ENCODE data around the gene NYNRIN.
"Not testable (repeated sequence)": the region's sequence is repeated elsewhere in the genome, so short reads cannot be mapped to it uniquely, and the experiment has no call there.

NYNRIN gene

GRCh38 chr14:24398653-24399446, at the start of gene NYNRIN:
Gene NYNRIN (plus strand): TSS chr14:24399003. CDS start chr14:24399247, 244 bp downstream.
- in situ Hi-C loops (cut with MboI; ENCODE audit: low sequenced_read_pairs) = no loop called here

- in situ Hi-C loops (cut with MboI; ENCODE audit: low sequenced_read_pairs) = no loop called here
Observed at GRCh38 chr14:24349742-24350141, 49.1 kb upstream of the NYNRIN start.

- in situ Hi-C loops (cut with MboI; ENCODE audit: low sequenced_read_pairs) = no loop called here
Observed at GRCh38 chr14:24351517-24351916, 47.3 kb upstream of the NYNRIN start.

GRCh38 chr14:24353559-24354481, 45.0 kb upstream of the NYNRIN start:
- in situ Hi-C loops (cut with MboI; ENCODE audit: low sequenced_read_pairs) = no loop called here

- in situ Hi-C loops (cut with MboI; ENCODE audit: low sequenced_read_pairs) = not testable (repeated sequence)
Observed at GRCh38 chr14:24354482-24354825, 44.3 kb upstream of the NYNRIN start.

GRCh38 chr14:24355009-24355408, 43.8 kb upstream of the NYNRIN start:
- in situ Hi-C loops (cut with MboI; ENCODE audit: low sequenced_read_pairs) = no loop called here

GRCh38 chr14:24356208-24356607, 42.6 kb upstream of the NYNRIN start:
- in situ Hi-C loops (cut with MboI; ENCODE audit: low sequenced_read_pairs) = no loop called here

- in situ Hi-C loops (cut with MboI; ENCODE audit: low sequenced_read_pairs) = no loop called here
Observed at GRCh38 chr14:24360281-24360680, 38.5 kb upstream of the NYNRIN start.

- in situ Hi-C loops (cut with MboI; ENCODE audit: low sequenced_read_pairs) = no loop called here
Observed at GRCh38 chr14:24361326-24361725, 37.5 kb upstream of the NYNRIN start.

GRCh38 chr14:24362241-24362960, 36.4 kb upstream of the NYNRIN start:
- in situ Hi-C loops (cut with MboI; ENCODE audit: low sequenced_read_pairs) = no loop called here

GRCh38 chr14:24363401-24363800, 35.4 kb upstream of the NYNRIN start:
- in situ Hi-C loops (cut with MboI; ENCODE audit: low sequenced_read_pairs) = no loop called here

- in situ Hi-C loops (cut with MboI; ENCODE audit: low sequenced_read_pairs) = no loop called here
Observed at GRCh38 chr14:24364841-24365240, 34.0 kb upstream of the NYNRIN start.

- in situ Hi-C loops (cut with MboI; ENCODE audit: low sequenced_read_pairs) = no loop called here
Observed at GRCh38 chr14:24365600-24366412, 33.0 kb upstream of the NYNRIN start.

- in situ Hi-C loops (cut with MboI; ENCODE audit: low sequenced_read_pairs) = no loop called here
Observed at GRCh38 chr14:24366413-24366720, 32.4 kb upstream of the NYNRIN start.

GRCh38 chr14:24366721-24367513, 31.9 kb upstream of the NYNRIN start:
- in situ Hi-C loops (cut with MboI; ENCODE audit: low sequenced_read_pairs) = no loop called here

GRCh38 chr14:24367514-24368211, 31.1 kb upstream of the NYNRIN start, which contains the start of gene NFATC4:
Gene NFATC4 (plus strand): TSS chr14:24368184. CDS start chr14:24368341, 157 bp downstream.
- in situ Hi-C loops (cut with MboI; ENCODE audit: low sequenced_read_pairs) = no loop called here

- in situ Hi-C loops (cut with MboI; ENCODE audit: low sequenced_read_pairs) = no loop called here
Observed at GRCh38 chr14:24368212-24368561, 30.6 kb upstream of the NYNRIN start.

- in situ Hi-C loops (cut with MboI; ENCODE audit: low sequenced_read_pairs) = no loop called here
Observed at GRCh38 chr14:24368562-24369252, 30.1 kb upstream of the NYNRIN start.

- in situ Hi-C loops (cut with MboI; ENCODE audit: low sequenced_read_pairs) = no loop called here
Observed at GRCh38 chr14:24369463-24369862, 29.3 kb upstream of the NYNRIN start.
